ENCODE data around the gene MAP2K6.

DNA sequence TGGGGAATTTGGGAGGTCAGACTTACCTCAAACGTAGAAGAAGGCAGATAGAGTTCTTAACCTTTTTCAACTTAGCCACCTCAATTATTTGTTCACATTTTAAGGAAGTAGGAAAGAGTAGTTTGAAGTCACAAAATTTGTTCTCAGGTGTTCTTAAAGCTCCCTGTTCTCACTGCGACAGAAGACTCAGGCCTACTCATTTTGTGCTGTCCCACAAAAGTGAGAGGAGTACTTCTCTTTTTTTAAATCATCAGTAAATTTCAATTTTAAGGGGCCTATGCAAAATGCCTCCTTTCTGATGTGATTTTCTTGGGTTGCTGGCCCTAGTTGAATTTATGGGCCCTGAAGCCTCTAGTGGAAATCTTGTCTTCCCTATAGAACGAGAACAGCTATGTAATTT lies 133.4 kb downstream of the MAP2K6 start:
- TF ChIP-seq, protein P1, sequence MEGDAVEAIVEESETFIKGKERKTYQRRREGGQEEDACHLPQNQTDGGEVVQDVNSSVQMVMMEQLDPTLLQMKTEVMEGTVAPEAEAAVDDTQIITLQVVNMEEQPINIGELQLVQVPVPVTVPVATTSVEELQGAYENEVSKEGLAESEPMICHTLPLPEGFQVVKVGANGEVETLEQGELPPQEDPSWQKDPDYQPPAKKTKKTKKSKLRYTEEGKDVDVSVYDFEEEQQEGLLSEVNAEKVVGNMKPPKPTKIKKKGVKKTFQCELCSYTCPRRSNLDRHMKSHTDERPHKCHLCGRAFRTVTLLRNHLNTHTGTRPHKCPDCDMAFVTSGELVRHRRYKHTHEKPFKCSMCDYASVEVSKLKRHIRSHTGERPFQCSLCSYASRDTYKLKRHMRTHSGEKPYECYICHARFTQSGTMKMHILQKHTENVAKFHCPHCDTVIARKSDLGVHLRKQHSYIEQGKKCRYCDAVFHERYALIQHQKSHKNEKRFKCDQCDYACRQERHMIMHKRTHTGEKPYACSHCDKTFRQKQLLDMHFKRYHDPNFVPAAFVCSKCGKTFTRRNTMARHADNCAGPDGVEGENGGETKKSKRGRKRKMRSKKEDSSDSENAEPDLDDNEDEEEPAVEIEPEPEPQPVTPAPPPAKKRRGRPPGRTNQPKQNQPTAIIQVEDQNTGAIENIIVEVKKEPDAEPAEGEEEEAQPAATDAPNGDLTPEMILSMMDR (IDR thresholded peaks at IDR 0.05): no peak
- TF ChIP-seq EP300 (IDR thresholded peaks at IDR 0.05) (no peak), POLR2A (IDR thresholded peaks at IDR 0.05) (no peak), POLR2AphosphoS5 (IDR thresholded peaks at IDR 0.05) (no peak)
